GM23338 (cell line): ENCODE results near the gene TRPM3. TPM values are rescaled to one million over a fixed set of nuclear protein-coding genes. Genes with fewer than 3 reads are reported as not detected.

Experiments
- CREB1 ChIP-seq: fragments of 250-450 bp; sonication (Bioruptor Pico); IDR thresholded peaks from 2 replicates; pipeline ENCODE4 v1.5.0; 2020; ENCODE audit warnings: low read depth, mild to moderate bottlenecking, moderate library complexity
- CTCF ChIP-seq, 2 experiments: fragments of 200-600 bp in 1 of 2; sonication (generic) in 1 of 2; conservative IDR thresholded peaks; 2 replicates each; pipeline versions ENCODE4 v1.5.1 to v1.6.1; 2016 to 2017; ENCODE audit warnings: antibody characterized with exemption in 2 of 2, low read depth in 2 of 2, mild to moderate bottlenecking in 2 of 2, moderate library complexity in 1 of 2
- EZH2 ChIP-seq: fragments of 200-600 bp; sonication (generic); IDR thresholded peaks from one replicate; pipeline ENCODE4 v1.8.0; 2017; ENCODE audit warnings: antibody characterized with exemption, mild to moderate bottlenecking, low read depth; ENCODE audit not compliant: unreplicated experiment
- EZH2phosphoT487 ChIP-seq: fragments of 200-600 bp; sonication (generic); IDR thresholded peaks from one replicate; pipeline ENCODE4 v1.8.1; 2018; ENCODE audit warnings: antibody characterized with exemption; ENCODE audit not compliant: unreplicated experiment
- JUNB ChIP-seq: IDR thresholded peaks from one replicate; pipeline ENCODE4 v1.6.1; 2016; ENCODE audit warnings: antibody characterized with exemption; ENCODE audit not compliant: unreplicated experiment
- NANOG ChIP-seq: IDR thresholded peaks from 2 replicates; pipeline ENCODE4 v1.6.1; 2016; ENCODE audit warnings: antibody characterized with exemption, borderline replicate concordance
- POLR2AphosphoS5 ChIP-seq: IDR thresholded peaks from 2 replicates; pipeline ENCODE4 v1.6.1; 2016; ENCODE audit warnings: antibody characterized with exemption, low read depth
- REST ChIP-seq: IDR thresholded peaks from one replicate; pipeline ENCODE4 v1.6.1; 2018; ENCODE audit warnings: antibody characterized with exemption; ENCODE audit not compliant: unreplicated experiment
- STAT1 ChIP-seq: IDR thresholded peaks from one replicate; pipeline ENCODE4 v1.6.1; 2016; ENCODE audit warnings: antibody characterized with exemption; ENCODE audit not compliant: unreplicated experiment
- ZNF114 ChIP-seq: fragments of 250-450 bp; sonication (Bioruptor Pico); IDR thresholded peaks from 2 replicates; pipeline ENCODE4 v1.5.0; 2020; ENCODE audit warnings: mild to moderate bottlenecking, moderate library complexity
- ZNF331 ChIP-seq: fragments of 250-450 bp; sonication (Bioruptor Pico); IDR thresholded peaks from 2 replicates; pipeline ENCODE4 v1.5.0; 2020; ENCODE audit warnings: low read depth, mild to moderate bottlenecking, moderate library complexity
- ZNF462 ChIP-seq: fragments of 250-450 bp; sonication (Bioruptor Pico); IDR thresholded peaks from 2 replicates; pipeline ENCODE4 v1.5.0; 2020; ENCODE audit warnings: mild to moderate bottlenecking, moderate library complexity
- polyA plus RNA-seq: library from polyadenylated mRNA; unstranded; fragments of >200 nt; fragmentation: Nextera tagmentation; extraction: Ambion mirVana; gene quantifications from 2 replicates; pipeline ENCODE4 v1.2.1, GENCODE V29; 2016
- total RNA-seq: library from RNA; depleted of rRNA; stranded (reverse); fragments of >200 nt; shearing (Covaris generic); gene quantifications from 2 replicates; pipeline ENCODE4 v1.2.3, GENCODE V29; 2014

TRPM3 gene
- total and polyA plus RNA-seq, 2 experiments from 2014 or later = 2.8 to 8.2 TPM

- TF ChIP-seq ZNF462 (CRISPR knock-in tag) = no peak
- TF ChIP-seq ZNF331 (CRISPR knock-in tag) = no peak
- no peak for TF ChIP-seq STAT1
- TF ChIP-seq CTCF (conservative IDR thresholded peaks at IDR 0.05; ENCODE audit: low read depth in 2 of 2) = no peak
- no peak for TF ChIP-seq REST
- TF ChIP-seq EZH2phosphoT487 = no peak
- TF ChIP-seq ZNF114 (CRISPR knock-in tag) = no peak
- no peak for TF ChIP-seq POLR2AphosphoS5
- no peak for TF ChIP-seq NANOG
- TF ChIP-seq JUNB = no peak
- no peak for TF ChIP-seq EZH2
- no peak for TF ChIP-seq CREB1 (CRISPR knock-in tag)
These were observed 550.2 kb downstream of the TRPM3 start (continued) for GRCh38 chr9:70571258-70571657.
